ENCODE data around the gene COA3.

The COA3 gene, protein sequence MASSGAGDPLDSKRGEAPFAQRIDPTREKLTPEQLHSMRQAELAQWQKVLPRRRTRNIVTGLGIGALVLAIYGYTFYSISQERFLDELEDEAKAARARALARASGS

DNA sequence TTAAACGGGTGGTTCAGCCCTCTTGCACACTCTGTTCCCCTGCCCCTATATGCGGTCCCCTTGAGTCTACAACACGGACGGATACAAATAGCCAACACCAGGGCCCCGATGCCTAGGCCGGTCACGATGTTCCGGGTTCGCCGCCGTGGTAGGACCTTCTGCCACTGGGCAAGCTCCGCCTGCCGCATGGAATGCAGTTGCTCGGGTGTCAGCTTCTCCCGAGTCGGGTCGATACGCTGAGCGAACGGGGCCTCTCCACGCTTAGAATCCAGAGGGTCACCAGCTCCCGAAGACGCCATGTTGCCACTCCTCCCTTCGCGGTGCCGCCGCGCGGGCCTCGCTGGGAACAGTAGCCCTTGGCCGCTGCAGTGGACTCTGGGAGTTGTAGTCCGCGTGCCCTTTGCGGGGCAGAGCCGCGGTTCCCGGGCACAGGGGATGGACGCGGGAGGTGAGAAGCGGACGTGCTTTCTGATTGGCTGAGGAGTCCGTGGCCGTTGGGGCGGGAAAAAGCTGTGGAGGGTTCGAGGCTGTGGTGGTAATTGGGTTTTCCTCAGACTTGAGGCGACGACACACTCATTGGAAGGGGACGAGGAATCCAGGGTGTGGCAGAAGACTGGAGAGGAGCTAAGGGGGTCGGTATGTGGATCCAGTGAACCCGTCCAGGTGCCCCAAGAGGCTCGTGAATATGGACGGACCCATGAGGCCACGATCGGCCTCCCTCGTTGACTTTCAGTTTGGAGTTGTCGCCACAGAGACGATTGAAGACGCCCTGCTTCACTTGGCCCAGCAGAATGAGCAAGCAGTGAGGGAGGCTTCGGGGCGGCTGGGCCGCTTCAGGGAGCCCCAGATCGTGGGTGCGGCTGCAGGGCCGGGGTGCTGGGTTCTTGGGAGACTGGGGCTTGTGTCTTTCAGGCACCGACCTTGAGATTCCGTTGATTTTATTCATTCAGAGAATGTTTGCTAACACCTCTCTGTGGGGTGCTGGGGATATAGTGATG is at the start of gene COA3, which contains the start of gene CNTD1:
Gene COA3 (minus strand): TSS at position 322 of the 998 bp plus-strand sequence. CDS start 23 bp downstream, at position 299.
Gene CNTD1 (plus strand): TSS at position 479 of the 998 bp plus-strand sequence. CDS start 207 bp downstream, at position 686.
- DNase-seq (ENCODE audit: low read depth in 2 of 2): peak; percentile 73 to 78

DNA sequence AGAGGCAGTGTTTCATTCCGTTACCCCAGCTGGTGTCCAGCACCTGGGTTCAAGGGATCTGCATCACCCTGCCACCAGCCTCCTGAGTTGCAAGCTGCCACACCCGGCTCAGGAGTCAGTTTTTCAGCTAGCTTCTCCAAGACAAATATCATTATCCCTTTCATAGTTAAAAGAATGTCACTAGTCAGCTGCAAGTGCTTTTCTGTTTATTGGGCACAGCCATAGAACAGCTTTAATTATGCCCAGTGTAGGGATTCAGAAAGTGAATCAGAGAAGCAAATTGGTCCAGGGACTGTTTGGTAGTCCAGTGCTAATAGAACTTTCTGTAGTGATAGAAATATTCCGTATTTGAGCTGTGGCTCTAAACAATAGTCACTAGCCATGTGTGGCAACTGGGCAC is 49.6 kb upstream of the COA3 start:
- DNase-seq (ENCODE audit: low read depth in 2 of 2): no peak

DNA sequence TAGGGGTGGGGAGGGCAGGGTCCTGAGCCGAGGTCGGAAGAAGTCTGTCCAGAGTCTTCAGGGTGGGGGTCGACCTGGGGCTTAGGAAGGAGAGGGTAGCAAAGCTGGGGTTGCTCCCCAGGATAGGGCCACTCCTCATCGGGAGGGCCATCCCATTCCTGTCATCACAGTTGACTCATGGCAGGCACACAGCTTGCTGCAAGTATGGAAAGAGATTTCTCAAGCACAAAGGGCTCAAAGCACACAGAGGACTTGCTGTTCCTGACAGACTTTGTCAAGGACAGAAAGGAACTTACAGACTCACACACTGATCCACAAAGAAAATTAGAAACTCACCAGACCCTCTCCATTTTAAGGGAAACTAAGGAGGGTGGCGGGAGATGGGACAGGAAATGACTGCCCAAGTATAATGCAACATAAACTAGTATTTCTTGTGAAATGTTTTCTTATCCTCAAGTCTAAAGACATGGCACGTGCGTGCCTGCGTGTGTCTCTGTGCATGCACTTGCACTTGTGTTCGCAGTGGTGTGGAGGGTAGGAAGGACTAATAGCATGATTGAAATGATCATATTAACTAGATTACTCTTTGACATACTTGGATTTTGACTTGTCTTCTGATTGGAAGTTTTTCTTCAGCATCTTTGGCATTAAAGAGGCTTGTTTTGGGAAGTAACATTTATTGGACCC is 48.2 kb upstream of the COA3 start:
- DNase-seq (ENCODE audit: low read depth in 2 of 2): no peak

DNA sequence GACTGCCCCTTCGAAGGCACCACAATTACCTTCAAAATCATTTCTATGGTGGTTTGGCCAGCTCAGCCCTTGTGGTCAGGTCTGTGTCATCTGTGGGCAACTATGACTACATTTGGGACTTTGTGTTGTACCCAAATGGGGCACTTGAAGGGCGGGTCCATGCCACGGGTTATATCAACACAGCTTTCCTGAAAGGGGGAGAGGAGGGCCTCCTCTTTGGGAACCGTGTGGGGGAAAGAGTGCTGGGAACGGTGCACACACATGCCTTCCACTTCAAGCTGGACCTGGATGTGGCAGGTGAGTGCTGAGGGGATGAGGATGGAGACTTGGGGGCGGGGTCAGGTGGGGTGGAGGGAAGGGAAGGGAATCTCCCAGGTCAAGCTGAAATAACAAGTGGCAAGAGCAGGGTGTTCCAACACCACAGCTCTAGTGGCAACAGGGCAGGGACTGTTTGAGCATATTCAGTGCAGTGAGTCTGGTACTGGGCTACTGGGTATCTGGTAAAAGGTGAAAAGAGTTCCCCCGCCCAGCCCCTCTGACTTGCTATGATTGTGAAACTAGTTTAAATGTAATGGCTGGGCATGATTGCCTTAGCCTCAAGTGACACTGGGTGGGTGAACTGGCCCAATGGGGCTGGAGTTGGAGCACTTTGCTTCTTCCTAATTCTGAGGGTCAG is 47.6 kb upstream of the COA3 start:
- peak; percentile 23 to 49 for DNase-seq (ENCODE audit: low read depth in 2 of 2)

DNA sequence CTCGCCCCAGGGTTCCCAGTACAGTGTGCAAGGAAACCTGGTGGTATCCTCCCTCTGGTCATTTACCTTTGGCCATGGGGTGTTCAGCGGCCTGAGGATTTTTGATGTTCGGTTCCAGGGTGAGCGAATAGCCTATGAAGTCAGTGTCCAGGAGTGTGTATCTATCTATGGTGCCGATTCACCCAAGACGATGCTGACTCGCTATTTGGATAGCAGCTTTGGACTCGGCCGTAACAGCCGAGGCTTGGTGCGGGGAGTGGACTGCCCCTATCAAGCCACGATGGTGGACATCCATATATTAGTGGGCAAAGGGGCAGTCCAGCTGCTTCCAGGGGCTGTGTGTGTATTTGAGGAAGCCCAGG is 47.0 kb upstream of the COA3 start:
- DNase-seq (ENCODE audit: low read depth in 2 of 2): no peak

DNA sequence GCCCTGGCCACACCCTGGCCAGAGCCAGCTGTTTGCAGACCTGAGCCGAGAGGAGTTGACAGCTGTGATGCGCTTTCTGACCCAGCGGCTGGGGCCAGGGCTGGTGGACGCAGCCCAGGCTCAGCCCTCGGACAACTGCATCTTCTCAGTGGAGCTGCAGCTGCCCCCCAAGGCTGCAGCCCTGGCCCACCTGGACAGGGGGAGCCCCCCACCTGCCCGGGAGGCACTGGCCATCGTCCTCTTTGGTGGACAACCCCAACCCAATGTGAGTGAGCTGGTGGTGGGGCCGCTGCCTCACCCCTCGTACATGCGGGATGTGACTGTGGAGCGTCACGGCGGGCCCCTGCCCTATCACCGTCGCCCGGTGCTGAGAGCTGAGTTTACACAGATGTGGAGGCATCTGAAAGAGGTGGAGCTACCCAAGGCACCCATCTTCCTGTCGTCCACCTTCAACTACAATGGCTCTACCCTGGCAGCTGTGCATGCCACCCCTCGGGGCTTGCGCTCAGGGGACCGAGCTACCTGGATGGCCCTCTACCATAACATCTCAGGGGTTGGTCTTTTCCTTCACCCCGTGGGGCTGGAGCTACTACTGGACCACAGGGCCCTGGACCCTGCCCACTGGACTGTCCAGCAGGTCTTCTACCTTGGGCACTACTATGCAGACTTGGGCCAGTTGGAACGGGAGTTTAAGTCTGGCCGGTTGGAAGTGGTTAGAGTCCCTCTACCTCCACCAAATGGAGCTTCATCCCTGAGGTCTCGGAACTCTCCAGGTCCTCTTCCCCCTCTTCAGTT is 46.5 kb upstream of the COA3 start:
- no peak for DNase-seq (ENCODE audit: low read depth in 2 of 2)

DNA sequence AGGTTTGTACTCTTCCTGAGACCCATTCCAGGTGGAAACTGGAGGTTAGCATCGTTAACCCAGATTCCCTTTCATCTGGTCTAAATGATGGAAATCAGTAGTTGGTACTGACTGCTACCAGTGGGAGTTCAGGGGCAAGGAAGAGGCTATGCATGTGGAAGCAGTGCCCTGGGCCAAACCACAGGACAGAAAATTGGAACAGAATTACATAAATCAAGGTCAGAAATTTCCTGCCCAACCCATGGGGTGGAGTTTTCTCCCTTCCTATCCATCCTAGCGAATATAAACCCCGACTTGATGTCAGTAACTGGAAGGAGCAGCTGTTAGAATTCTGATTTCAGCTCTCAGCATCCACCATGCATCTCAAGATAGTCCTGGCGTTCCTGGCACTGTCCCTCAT is 45.8 kb upstream of the COA3 start, which contains the start of gene AOC2:
Gene AOC2 (plus strand): TSS at position 310 of the 400 bp plus-strand sequence. CDS start 47 bp downstream, at position 357.
- DNase-seq (ENCODE audit: low read depth in 2 of 2): no peak

DNA sequence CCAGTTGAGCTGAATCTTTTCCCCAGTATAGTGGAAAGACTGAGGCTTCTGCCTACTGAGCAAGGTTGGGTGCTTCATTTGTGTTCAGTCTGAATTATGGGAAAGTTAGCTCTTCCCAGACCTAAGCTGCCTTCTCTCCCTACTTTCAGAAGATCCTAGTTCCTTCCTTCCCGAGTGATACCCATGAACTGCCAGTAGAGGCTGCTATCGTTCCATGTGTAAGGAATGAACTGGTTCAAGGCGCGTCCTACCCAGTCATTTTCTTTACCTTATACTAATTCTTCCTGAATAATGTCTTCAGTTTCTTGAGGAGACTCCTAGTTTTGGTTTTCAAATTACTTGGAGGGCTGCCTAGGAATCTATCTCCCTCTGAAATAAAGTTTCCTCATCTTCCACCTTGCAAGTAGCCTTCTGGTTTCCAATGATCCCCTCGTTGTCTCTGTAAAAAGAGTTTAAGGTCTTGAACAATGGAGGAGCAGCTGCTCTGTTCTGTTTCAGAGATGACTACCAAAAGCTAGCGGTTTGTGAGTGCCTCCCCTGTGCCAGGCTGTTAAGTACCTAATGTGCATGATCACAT is 44.9 kb upstream of the COA3 start:
- no peak for DNase-seq (ENCODE audit: low read depth in 2 of 2)

DNA sequence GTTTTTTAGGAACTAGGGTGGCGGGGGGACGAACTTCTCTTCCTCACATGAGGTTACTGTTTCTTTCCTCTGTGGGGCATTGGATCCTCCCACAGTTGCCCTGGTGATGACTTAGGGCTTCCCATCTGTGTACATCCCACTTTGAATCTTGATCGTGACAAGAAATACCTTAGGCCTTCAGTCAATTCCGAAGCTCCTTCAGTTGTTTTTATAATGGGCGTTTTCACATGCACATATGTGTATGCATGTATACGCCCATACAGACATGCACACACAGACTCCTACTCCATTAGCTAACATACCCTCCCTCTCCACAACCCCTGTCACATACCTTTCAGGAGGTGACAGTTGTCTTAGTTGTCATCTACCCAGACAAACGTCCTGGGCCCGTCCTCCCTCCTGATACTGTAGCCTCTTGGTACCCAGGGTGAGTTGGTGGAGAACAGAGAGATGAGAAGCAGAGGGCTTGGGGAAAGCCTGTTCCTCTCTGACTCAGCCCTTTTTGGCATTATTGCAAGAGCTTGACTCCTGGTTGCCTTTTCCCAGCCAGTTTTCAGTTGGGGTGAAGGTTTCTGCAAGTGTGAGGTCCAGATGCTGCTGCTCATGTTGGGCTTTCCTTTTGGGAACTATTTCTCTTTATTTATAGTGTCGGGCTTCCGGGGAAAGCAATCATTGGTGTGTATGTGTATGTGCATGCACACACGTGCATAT is 43.6 kb upstream of the COA3 start:
- no peak for DNase-seq (ENCODE audit: low read depth in 2 of 2)

DNA sequence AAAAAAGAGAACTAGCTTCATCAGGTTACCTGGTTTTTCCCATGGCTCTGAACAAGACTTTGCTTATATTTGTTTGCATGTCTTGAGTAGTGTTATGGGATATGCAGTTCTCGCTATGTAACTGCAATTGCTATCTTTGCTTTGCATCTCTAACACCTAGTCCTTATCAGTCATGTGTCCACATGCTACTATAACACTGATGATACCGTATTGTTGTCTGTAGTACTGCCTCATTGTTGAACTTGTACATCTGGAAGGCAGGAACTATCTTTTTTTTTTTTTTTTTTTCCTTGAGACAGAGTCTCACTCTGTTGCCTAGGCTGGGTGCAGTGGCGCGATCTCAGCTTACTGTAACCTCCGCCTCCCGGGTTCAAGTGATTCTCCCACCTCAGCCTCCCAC is 37.2 kb upstream of the COA3 start:
- DNase-seq (ENCODE audit: low read depth in 2 of 2): no peak

DNA sequence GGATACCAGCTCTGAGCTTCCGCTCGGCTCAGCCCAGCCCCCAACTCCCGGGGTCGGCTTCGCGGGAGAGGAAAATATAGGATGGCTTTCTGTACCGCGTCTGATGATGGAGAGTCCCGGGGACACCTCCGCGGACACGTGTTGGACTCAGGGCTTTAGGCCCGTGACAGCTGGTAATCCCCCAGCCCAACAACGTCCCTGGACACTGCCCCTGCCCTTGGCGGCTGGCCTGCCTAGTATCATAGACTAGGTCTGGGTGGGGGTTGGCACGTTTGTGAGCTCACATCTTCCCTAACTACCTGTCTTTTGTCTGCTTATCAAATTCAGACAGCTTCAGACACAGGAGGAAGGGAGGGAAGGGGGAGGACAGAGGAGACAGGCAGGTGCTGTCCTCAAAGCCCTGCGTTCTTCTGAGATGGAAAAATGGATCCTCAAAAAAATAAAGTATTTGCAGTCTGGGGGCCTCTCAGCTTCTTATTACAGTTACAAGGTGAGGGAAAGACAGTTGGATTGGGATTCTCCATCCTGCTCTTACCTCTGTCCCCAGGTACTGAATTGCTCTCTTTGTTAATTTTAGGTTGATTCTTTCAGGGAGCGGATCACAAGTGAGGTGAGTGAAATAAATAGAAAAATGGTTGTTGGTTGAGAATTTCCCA is 35.4 kb upstream of the COA3 start:
- DNase-seq (ENCODE audit: low read depth in 2 of 2): no peak

DNA sequence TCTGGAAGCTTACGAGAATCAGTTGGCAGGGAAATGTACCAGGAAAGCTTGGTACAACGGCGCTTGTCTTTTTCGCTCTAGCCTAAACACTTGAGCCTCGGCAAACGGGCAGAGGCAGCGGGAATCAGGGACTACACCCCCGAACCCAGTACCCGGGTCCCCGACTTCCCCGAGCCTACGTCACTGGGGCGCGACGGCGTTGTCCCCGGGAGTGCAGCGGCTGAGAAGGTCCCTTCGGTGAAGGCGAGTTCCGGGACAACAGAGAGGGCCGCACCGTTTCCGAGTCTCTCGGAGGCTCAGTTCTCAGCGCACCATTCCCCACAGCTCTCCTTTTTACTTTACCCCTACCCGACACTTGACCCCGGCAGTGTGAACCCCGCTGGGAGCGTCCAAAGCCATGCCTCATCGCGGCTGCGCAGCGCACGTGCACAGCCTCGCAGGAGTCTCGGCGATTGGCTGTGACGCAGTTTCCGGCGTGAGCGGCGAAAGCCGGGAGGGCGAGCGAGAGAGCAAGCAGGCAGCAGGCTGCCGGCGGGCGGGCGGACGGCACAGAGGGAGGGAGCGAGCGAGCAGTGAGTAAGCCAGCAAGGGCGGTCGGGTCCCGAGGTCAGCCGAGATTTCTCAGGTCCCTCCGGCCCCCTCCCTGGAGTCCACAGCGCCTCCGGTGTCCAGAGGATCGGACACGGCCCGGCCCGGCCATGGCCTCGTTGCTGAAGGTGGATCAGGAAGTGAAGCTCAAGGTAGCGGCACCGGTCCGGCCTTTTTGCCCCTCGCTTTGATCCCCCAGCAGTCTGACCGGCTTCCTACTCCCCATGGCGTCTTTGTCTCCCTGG is 34.6 kb upstream of the COA3 start, which contains the start of gene PSME3:
Gene PSME3 (plus strand): TSS at position 464 of the 833 bp plus-strand sequence. CDS start 235 bp downstream, at position 699.
- peak; percentile 85 to 88 for DNase-seq (ENCODE audit: low read depth in 2 of 2)

DNA sequence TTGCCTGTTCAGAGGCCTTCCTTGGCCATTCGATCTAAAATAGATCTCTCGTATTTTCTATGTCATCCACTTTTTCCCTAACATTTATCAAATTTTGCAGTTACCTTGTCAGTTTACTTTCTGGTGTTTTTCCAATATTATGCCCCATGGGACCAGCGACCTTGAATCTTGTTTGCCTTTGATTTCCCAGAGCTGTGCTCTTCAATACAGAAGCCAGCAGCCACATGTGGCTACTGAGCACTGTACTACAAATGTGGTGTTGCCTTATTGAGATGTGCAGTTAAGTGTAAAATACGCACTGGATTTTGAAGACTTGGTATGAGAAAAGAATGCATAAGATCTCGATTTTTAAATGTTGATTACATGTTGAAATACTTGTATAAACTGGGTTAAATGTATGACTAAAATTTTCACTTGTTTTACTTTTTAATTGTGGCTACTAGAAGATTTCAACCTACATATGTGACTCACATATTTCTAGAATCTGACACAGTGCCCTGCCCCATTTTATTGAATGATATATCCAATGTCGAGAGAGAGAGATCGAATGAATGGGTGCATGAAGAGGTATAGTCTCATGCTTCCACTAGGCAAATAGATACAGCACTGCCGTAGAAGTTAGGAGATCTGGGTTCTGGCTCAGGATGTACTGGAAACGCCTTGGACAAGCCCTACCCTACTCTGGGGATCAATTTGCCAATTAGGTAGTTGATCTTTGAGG is 33.9 kb upstream of the COA3 start:
- DNase-seq (ENCODE audit: low read depth in 2 of 2): no peak

DNA sequence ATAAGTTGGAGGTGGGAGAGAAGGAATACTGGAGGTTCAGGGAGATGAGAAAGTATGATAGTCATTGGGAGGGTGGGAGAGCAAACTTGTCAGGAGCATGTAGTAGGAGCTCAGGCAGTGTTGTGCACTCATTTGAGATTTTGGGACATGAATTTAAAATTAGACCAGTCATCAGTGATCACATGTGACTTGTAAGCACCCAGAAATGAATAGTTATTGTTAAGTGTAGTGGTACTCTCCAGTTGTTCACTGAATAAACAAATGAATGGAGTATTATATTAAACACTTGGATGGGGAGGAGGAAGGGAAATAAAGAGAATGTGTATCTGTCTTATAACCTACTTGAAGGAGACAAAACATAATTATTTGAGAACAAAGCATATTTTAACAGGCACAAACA is 32.5 kb upstream of the COA3 start:
- no peak for DNase-seq (ENCODE audit: low read depth in 2 of 2)

DNA sequence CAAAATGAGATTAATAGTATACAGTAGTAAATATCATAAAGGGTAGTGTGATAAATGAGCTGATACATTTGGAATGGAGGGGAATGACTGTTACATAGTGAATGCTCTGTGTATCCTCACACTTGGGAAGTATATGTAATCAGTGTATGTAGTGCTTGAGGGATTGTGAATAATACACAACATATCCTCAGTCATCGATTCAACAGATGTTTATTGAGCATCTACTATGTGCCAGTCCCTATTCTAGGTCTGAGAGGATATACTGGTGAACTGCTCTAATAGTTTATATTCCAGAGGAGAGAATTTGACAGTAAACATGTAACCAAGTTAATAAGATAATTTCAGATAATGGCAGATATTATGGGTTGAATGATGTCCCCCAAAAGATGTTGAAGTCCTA is 29.0 kb upstream of the COA3 start:
- no peak for DNase-seq (ENCODE audit: low read depth in 2 of 2)

DNA sequence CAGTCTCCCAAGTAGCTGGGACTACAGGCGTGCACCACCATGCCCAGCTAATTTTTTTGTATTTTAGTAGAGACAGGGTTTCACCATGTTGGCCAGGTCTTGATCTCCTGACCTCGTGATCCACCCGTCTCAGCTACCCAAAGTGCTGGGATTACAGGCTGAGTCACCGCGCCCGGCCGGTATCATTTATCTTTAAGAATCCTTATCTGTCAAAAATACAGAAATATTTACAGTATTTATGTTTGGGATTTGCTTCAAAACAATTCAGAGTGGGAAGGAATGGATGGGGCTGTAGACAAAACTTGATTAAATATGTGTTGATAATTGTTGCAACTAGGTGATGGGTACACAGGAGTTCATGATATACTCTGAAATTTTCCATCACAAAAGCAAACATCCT is 22.7 kb upstream of the COA3 start:
- DNase-seq (ENCODE audit: low read depth in 2 of 2): no peak

DNA sequence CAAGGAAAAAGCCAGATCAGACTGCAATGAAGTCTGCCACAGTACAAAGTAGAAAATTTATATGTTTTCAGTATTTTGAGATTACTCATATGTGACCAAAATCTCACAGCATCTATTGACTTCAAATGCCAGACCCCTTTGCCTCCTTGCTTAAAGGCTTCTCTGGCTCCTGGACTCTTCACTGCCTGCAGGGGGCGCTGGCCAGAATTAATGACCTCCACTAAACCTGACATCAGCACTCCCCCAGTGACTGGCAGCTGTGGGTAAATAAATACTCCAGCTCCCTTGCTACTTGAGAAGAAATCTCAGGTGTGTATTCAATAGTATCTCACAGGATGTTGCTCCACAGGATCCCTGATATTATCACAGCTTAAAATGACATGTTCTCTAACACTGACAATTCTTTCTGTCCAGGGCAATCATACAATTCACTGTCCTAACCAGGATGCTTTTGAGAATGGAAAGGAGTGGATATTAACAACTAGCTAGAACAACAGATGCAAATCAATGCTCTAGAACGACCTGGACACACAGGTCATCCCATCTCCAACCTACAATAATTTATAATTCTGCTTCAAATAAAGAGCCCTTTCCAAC is 21.5 kb upstream of the COA3 start:
- DNase-seq (ENCODE audit: low read depth in 2 of 2): peak; percentile 43 to 55
